ENCODE results near the gene PTPRJ. TPM values are rescaled to one million over a fixed set of nuclear protein-coding genes. Genes with fewer than 3 reads are reported as not detected.

The PTPRJ gene
- polyA plus RNA-seq, 1 donor from 2014 or later, result 8.6 TPM

GRCh38 chr11:48141475-48142122 is 161.2 kb downstream of the PTPRJ start:
- Histone ChIP-seq H2AFZ (ENCODE audit: low read depth, low read length) (no peak overlapping the region), H4K20me1 (ENCODE audit: insufficient read depth) (no peaks in the 10 kb centered on the region), H3K27me3 (ENCODE audit: insufficient read depth, low read depth, low read length) (no peaks in the 10 kb centered on the region), H3K36me3 (ENCODE audit: insufficient read depth, low read length) (peaks cover 8% of the 10 kb centered on the region), H3K4me3 (ENCODE audit: low read length) (no peak overlapping the region), H3K9ac (ENCODE audit: low read length) (no peak overlapping the region), H3F3A (ENCODE audit: insufficient read depth, low read length, poor library complexity, severe bottlenecking) (no peaks in the 10 kb centered on the region), H3K27ac (ENCODE audit: low read length) (no peak overlapping the region), H3K9me2 (ENCODE audit: insufficient read depth, low read length) (no peaks in the 10 kb centered on the region), H3K4me2 (ENCODE audit: low read length) (no peak overlapping the region), H3K9me3 (ENCODE audit: low read length) (no peaks in the 10 kb centered on the region), H3K79me2 (replicated peaks; ENCODE audit: insufficient read depth, low read length) (no peaks in the 10 kb centered on the region)
- TF ChIP-seq RAD21 (conservative IDR thresholded peaks at IDR 0.05), result no peak
- no peak for TF ChIP-seq REST (IDR thresholded peaks at IDR 0.05; ENCODE audit: borderline replicate concordance)
- TF ChIP-seq EP300 (conservative IDR thresholded peaks at IDR 0.05; ENCODE audit: poor library complexity, severe bottlenecking), result no peak
- no peak for TF ChIP-seq CTCF (IDR thresholded peaks at IDR 0.05; ENCODE audit: poor library complexity, severe bottlenecking)
- TF ChIP-seq EZH2 (IDR thresholded peaks at IDR 0.05; ENCODE audit: borderline replicate concordance, insufficient read depth, low read length, poor library complexity, severe bottlenecking), result no peak
- TF ChIP-seq TAF1 (IDR thresholded peaks at IDR 0.05; ENCODE audit: low read depth), result no peak
- no peak for TF ChIP-seq MXI1 (conservative IDR thresholded peaks at IDR 0.05; ENCODE audit: poor library complexity, severe bottlenecking)
- TF ChIP-seq POLR2AphosphoS5 (IDR thresholded peaks at IDR 0.05), result no peak
- no peak for TF ChIP-seq SMC3 (conservative IDR thresholded peaks at IDR 0.05; ENCODE audit: poor library complexity)

- no peaks in the 10 kb centered on the region for H3K79me2 ChIP-seq (replicated peaks; ENCODE audit: insufficient read depth, low read length)
- no peak overlapping the region for H3K9ac ChIP-seq (ENCODE audit: low read length)
- no peak for TF ChIP-seq MXI1 (conservative IDR thresholded peaks at IDR 0.05; ENCODE audit: poor library complexity, severe bottlenecking)
- no peak for TF ChIP-seq RAD21 (conservative IDR thresholded peaks at IDR 0.05)
- TF ChIP-seq EP300 (conservative IDR thresholded peaks at IDR 0.05; ENCODE audit: poor library complexity, severe bottlenecking), result no peak
- TF ChIP-seq REST (IDR thresholded peaks at IDR 0.05; ENCODE audit: borderline replicate concordance), result no peak
- no peak for TF ChIP-seq CTCF (IDR thresholded peaks at IDR 0.05; ENCODE audit: poor library complexity, severe bottlenecking)
- no peak for TF ChIP-seq EZH2 (IDR thresholded peaks at IDR 0.05; ENCODE audit: borderline replicate concordance, insufficient read depth, low read length, poor library complexity, severe bottlenecking)
- no peak for TF ChIP-seq POLR2AphosphoS5 (IDR thresholded peaks at IDR 0.05)
- TF ChIP-seq SMC3 (conservative IDR thresholded peaks at IDR 0.05; ENCODE audit: poor library complexity), result no peak
- no peak for TF ChIP-seq TAF1 (IDR thresholded peaks at IDR 0.05; ENCODE audit: low read depth)
- no peak overlapping the region for H2AFZ ChIP-seq (ENCODE audit: low read depth, low read length)
- H3K9me2 ChIP-seq (ENCODE audit: insufficient read depth, low read length), result no peaks in the 10 kb centered on the region
- no peaks in the 10 kb centered on the region for H3K36me3 ChIP-seq (ENCODE audit: insufficient read depth, low read length)
- H4K20me1 ChIP-seq (ENCODE audit: insufficient read depth), result no peaks in the 10 kb centered on the region
- H3K4me3 ChIP-seq (ENCODE audit: low read length), result no peak overlapping the region
- H3K27me3 ChIP-seq (ENCODE audit: insufficient read depth, low read depth, low read length), result no peaks in the 10 kb centered on the region
- H3K9me3 ChIP-seq (ENCODE audit: low read length), result no peaks in the 10 kb centered on the region
- no peak overlapping the region for H3K27ac ChIP-seq (ENCODE audit: low read length)
- no peak overlapping the region for H3K4me2 ChIP-seq (ENCODE audit: low read length)
- no peaks in the 10 kb centered on the region for H3F3A ChIP-seq (ENCODE audit: insufficient read depth, low read length, poor library complexity, severe bottlenecking)
Measured at GRCh38 chr11:48142889-48143288, 162.5 kb downstream of the PTPRJ start.
